Measurements from ENCODE around the gene C19orf81. TPM values are rescaled to one million over a fixed set of nuclear protein-coding genes. Genes with fewer than 3 reads are reported as not detected.

C19orf81 gene
- total and polyA plus RNA-seq, 7 donors: 0.50 to 1.8 (median 1.0) TPM; not detected in 3

DNA sequence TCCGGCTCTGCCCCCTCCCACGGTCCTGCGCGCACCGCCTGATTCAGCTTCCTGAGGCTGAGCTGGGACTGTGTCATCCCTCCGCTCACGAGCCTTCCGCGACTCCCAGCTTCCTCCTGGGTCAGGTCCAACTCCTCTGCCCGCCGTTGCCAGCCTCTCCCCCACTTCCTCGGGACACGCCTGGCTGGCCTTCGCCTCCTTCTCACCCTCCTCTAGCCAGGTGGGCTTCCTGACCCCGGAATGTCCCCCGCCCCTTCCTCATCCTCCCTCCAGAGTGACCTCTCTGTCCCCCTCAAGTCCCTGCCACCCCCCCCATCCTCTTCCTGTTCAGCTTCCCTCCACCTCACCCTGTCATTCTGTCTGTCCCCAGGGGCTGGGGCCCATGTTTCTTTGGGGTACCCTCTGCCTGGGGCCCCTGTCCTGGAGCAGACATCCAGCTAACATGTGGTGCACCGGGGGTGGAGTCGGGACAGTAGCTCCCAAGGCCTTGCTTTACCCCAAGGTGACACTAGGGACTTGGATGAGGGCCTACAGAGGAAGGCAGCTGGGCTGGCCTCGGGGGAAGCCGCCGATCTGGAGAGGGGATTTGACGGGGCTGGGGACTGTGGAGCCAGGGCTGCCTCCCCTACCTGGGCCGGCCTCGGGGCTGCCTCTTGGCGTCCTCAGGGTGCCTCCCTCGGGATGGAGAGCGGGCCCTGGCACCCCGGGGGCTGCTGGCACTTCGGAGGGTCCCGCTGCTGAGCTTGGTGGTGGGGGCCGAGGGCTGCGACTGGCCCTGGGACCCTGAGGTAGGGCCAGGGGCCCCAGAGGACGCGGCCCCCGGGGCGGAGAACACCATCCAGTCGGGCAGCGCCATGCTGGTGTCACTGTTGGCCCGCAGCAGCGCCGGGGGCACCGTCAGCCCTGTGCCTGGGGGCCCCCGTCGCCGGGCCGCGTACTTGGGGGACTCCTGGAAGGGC is 53.9 kb downstream of the C19orf81 start:
- H3K4me1 ChIP-seq: no peaks in the 10 kb centered on the region
- intact Hi-C loops (cut with DNase I): loop anchor here in 1 of 2 donors (5.0 kb wide), 1 partner anchor 79 kb away; no protein-coding TSS in a partner anchor
- H3K36me3 ChIP-seq (ENCODE audit: insufficient read depth in 1 of 2, low read depth in 1 of 2): no peaks in the 10 kb centered on the region
- WGBS, 3 donors: 68 to 69% (median 68%) methylated on average over 36 to 47 of the region's 47 CpGs
- no peak overlapping the region for H3K4me3 ChIP-seq
- ATAC-seq: no peak
- no peak overlapping the region for H3K27ac ChIP-seq
- DNase-seq: peak in 1 of 2 donors; percentile 35
- TF ChIP-seq, protein P1, sequence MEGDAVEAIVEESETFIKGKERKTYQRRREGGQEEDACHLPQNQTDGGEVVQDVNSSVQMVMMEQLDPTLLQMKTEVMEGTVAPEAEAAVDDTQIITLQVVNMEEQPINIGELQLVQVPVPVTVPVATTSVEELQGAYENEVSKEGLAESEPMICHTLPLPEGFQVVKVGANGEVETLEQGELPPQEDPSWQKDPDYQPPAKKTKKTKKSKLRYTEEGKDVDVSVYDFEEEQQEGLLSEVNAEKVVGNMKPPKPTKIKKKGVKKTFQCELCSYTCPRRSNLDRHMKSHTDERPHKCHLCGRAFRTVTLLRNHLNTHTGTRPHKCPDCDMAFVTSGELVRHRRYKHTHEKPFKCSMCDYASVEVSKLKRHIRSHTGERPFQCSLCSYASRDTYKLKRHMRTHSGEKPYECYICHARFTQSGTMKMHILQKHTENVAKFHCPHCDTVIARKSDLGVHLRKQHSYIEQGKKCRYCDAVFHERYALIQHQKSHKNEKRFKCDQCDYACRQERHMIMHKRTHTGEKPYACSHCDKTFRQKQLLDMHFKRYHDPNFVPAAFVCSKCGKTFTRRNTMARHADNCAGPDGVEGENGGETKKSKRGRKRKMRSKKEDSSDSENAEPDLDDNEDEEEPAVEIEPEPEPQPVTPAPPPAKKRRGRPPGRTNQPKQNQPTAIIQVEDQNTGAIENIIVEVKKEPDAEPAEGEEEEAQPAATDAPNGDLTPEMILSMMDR (IDR thresholded peaks at IDR 0.05): no peak
- no peaks in the 10 kb centered on the region for H3K9me3 ChIP-seq
- peaks cover 0 to 21% (median 6%) of the 10 kb centered on the region in 3 donors for H3K27me3 ChIP-seq (ENCODE audit: insufficient read depth in 3 of 3, low read length in 2 of 3)

- TF ChIP-seq, protein P1 (IDR thresholded peaks at IDR 0.05): no peak
- DNase-seq (peak in 1 of 2 donors; percentile 30), ATAC-seq (no peak)
- Histone ChIP-seq H3K36me3 (ENCODE audit: insufficient read depth in 1 of 2, low read depth in 1 of 2) (no peaks in the 10 kb centered on the region), H3K27ac (no peak overlapping the region), H3K9me3 (no peaks in the 10 kb centered on the region), H3K4me3 (no peak overlapping the region), H3K4me1 (no peaks in the 10 kb centered on the region), H3K27me3 (ENCODE audit: insufficient read depth in 3 of 3, low read length in 2 of 3) (peaks cover 0 to 21% (median 6%) of the 10 kb centered on the region in 3 donors)
- intact Hi-C loops (cut with DNase I): loop anchor here in 1 of 2 donors (5.0 kb wide), 1 partner anchor 78 kb away; no protein-coding TSS in a partner anchor
- 36 to 41% (median 39%) methylated on average over 19 to 22 of the region's 22 CpGs for WGBS, 3 donors
Measured at GRCh38 chr19:50703915-50704796, 54.9 kb downstream of the C19orf81 start.

DNA sequence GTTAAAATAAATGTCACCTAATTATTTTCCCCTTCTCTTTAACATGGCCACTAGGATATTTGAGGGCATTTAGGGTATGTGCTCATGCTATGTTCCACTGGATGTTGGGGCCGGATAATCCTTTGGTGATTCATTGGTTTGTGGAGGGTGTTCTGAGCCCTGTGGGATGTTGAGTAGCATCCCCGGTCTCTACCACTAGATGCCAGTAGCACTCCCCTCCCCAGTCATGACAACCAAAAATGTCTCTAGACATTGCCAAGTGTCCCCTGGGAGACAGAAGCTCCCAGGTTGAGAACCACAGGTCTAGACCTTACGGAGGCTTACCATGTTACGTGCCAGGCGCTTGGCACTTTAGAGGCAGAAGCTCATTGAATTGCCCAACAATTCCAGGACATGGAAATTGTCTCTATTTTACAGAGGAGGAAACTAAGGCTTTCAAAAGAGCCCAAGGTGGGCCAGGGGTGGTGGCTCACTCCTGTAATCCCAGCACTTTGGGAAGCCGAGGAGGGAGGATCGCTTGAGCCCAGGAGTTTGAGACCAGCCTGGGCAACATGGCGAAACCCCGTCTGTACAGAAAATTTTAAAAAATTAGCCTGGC is 56.3 kb downstream of the C19orf81 start:
- ATAC-seq: peak in 1 of 4 donors; percentile 44
- no peaks in the 10 kb centered on the region for H3K4me1 ChIP-seq
- H3K36me3 ChIP-seq (ENCODE audit: insufficient read depth in 1 of 2, low read depth in 1 of 2): no peaks in the 10 kb centered on the region
- DNase-seq: no peak
- TF ChIP-seq, protein P1 (IDR thresholded peaks at IDR 0.05): peak; percentile 27
- no peak overlapping the region for H3K4me3 ChIP-seq
- no peaks in the 10 kb centered on the region for H3K9me3 ChIP-seq
- peaks cover 0 to 25% (median 6%) of the 10 kb centered on the region in 3 donors for H3K27me3 ChIP-seq (ENCODE audit: insufficient read depth in 3 of 3, low read length in 2 of 3)
- intact Hi-C loops (cut with DNase I): no loop called here
- no peak overlapping the region for H3K27ac ChIP-seq
- 39 to 44% (median 43%) methylated on average over 9 of the region's 9 CpGs for WGBS, 3 donors

DNA sequence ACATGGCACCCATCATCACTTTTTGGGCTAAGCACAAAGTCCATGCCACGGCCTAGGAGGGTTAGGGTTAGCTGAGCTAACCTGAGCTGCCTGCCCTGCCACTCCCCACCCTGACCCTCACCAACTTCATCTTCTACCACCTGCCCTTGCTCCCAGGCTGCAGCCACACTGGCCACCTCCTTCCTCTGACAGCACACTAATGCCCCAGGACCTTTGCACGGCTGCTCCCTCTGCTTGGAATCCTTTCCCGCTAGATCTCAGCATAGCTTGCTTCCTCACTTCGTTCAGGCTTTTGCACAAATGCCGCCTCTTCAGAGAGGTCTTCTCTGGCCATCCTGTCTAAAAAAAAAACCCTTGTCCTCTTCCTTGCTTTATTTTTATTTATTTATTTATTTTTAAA is 57.1 kb downstream of the C19orf81 start:
- Histone ChIP-seq H3K36me3 (ENCODE audit: insufficient read depth in 1 of 2, low read depth in 1 of 2) (no peaks in the 10 kb centered on the region), H3K27ac (no peak overlapping the region), H3K4me1 (no peaks in the 10 kb centered on the region), H3K9me3 (no peaks in the 10 kb centered on the region), H3K4me3 (no peak overlapping the region), H3K27me3 (ENCODE audit: insufficient read depth in 3 of 3, low read length in 2 of 3) (peaks cover 0 to 21% (median 6%) of the 10 kb centered on the region in 3 donors)
- ATAC-seq (no peak), DNase-seq (peak in 1 of 2 donors; percentile 15)
- intact Hi-C loops (cut with DNase I): no loop called here
- WGBS, 3 donors: 63 to 78% (median 69%) methylated on average over 5 of the region's 5 CpGs
- TF ChIP-seq, protein P1 (IDR thresholded peaks at IDR 0.05): no peak
